ENCODE measurements around the gene DNAH8.

- TF ChIP-seq, protein P1, sequence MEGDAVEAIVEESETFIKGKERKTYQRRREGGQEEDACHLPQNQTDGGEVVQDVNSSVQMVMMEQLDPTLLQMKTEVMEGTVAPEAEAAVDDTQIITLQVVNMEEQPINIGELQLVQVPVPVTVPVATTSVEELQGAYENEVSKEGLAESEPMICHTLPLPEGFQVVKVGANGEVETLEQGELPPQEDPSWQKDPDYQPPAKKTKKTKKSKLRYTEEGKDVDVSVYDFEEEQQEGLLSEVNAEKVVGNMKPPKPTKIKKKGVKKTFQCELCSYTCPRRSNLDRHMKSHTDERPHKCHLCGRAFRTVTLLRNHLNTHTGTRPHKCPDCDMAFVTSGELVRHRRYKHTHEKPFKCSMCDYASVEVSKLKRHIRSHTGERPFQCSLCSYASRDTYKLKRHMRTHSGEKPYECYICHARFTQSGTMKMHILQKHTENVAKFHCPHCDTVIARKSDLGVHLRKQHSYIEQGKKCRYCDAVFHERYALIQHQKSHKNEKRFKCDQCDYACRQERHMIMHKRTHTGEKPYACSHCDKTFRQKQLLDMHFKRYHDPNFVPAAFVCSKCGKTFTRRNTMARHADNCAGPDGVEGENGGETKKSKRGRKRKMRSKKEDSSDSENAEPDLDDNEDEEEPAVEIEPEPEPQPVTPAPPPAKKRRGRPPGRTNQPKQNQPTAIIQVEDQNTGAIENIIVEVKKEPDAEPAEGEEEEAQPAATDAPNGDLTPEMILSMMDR (IDR thresholded peaks at IDR 0.05): no peak
- no peak for TF ChIP-seq EP300 (IDR thresholded peaks at IDR 0.05)
Observed at GRCh38 chr6:38730140-38730862, 15.2 kb downstream of the DNAH8 start.

All from sigmoid colon (tissue), 4 donors.